Type B pancreatic cell (in vitro differentiated cells): ENCODE results near the gene CACNA1C. TPM values are rescaled to one million over a fixed set of nuclear protein-coding genes. Genes with fewer than 3 reads are reported as not detected.

Experiments
- DNase-seq: peaks from one replicate; pipeline ENCODE4 v3.0.0; 2021; ENCODE audit warnings: mixed read lengths; ENCODE audit not compliant: unreplicated experiment; ENCODE audit errors: extremely low spot score
- H3K27ac Mint-ChIP-seq: 2 replicates; pipeline ENCODE4 v1.8.0; 2021; ENCODE audit warnings: mild to moderate bottlenecking, mixed read lengths
- H3K27me3 Mint-ChIP-seq: 2 replicates; pipeline ENCODE4 v1.8.0; 2021; ENCODE audit warnings: mixed read lengths
- H3K36me3 Mint-ChIP-seq: 2 replicates; pipeline ENCODE4 v1.8.0; 2021; ENCODE audit warnings: mixed read lengths
- H3K4me1 Mint-ChIP-seq: one replicate; pipeline ENCODE4 v1.8.0; 2021; ENCODE audit warnings: mixed read lengths; ENCODE audit not compliant: unreplicated experiment
- H3K4me3 Mint-ChIP-seq: 2 replicates; pipeline ENCODE4 v1.8.0; 2021; ENCODE audit warnings: mild to moderate bottlenecking, mixed read lengths
- H3K9me3 Mint-ChIP-seq: 2 replicates; pipeline ENCODE4 v1.8.0; 2021; ENCODE audit warnings: mixed read lengths
- total RNA-seq: library from RNA; stranded (reverse); gene quantifications from 2 replicates; pipeline ENCODE4 v1.2.1, GENCODE V29; 2021; ENCODE audit warnings: low replicate concordance
- TF ChIP-seq, protein P1 (sequence below): fragments of 200-600 bp; sonication (generic); conservative IDR thresholded peaks from 2 replicates; pipeline ENCODE4 v1.5.0; 2021; ENCODE audit warnings: antibody characterized with exemption, mild to moderate bottlenecking

The CACNA1C gene
- total RNA-seq, 1 donor from 2014 or later: 14.3 TPM

DNA sequence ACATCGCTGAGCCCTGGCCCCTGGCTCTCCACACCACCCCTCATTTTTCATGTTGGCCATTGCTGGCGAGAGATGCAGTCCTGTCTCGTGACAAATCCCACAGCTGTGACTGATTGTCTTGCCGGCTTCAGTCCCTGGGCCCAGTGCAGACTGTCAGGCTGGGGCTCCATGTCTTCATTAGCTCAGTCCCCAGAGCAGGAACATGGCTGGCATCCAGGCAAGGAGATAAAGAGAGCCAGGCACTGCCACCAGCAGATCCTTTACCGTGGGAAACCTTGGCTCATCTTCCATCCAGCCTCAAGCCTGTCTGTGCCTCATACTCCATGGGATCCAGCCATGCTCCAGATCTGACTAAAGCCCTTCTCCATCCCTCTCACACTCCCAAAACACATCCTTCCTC is 457.3 kb downstream of the CACNA1C start:
- Mint-ChIP-seq H3K27ac (no peak overlapping the region), H3K36me3 (peaks cover 16% of the 10 kb centered on the region), H3K4me3 (no peak overlapping the region), H3K9me3 (no peaks in the 10 kb centered on the region), H3K4me1 (peaks cover 11% of the 10 kb centered on the region), H3K27me3 (peaks cover 17% of the 10 kb centered on the region)
- TF ChIP-seq, protein P1, sequence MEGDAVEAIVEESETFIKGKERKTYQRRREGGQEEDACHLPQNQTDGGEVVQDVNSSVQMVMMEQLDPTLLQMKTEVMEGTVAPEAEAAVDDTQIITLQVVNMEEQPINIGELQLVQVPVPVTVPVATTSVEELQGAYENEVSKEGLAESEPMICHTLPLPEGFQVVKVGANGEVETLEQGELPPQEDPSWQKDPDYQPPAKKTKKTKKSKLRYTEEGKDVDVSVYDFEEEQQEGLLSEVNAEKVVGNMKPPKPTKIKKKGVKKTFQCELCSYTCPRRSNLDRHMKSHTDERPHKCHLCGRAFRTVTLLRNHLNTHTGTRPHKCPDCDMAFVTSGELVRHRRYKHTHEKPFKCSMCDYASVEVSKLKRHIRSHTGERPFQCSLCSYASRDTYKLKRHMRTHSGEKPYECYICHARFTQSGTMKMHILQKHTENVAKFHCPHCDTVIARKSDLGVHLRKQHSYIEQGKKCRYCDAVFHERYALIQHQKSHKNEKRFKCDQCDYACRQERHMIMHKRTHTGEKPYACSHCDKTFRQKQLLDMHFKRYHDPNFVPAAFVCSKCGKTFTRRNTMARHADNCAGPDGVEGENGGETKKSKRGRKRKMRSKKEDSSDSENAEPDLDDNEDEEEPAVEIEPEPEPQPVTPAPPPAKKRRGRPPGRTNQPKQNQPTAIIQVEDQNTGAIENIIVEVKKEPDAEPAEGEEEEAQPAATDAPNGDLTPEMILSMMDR: no peak
- no peak for DNase-seq

DNA sequence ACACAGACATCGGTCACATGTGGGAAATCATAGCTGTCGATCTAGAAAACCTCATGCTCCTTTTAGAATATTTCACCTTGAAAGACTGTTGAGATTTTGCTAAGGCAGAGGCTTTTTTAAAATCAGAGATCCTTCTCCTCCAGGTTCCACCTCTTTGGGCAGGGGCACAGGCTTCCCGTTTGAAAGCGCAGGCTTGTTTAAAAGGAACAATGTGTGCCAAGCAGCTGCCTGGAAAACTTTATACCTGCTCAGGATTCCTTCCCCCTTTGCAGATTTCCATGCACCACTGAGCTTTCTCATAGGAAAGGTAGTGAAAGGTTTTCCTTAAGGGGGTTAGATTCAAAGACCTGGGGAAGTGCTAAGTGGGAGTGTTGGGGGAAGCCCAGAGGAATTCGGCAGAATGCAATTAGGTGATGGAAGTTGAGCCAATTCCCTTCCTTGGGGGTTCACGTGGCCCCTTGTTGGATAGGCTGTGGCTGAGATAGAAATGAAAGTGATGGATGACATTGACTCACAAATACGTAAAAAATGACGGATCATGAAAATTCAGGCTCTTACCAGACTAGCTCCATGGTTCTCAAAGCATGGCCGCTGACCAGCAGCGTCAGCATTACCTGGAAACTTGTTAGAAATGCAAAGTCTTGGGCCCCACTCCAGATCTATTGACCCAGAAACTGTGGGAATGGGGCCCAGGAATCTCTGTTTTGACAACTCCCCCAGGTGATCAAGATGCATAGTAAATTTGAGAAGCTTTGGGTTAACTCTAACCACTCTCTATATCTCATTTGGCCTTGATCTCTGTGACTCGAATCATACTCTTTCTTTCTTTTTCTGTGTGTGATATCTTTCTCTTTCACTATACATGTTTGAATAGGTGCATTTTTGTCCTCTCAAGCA is 460.6 kb downstream of the CACNA1C start:
- peaks cover 33% of the 10 kb centered on the region for H3K27me3 Mint-ChIP-seq
- H3K27ac Mint-ChIP-seq: no peak overlapping the region
- H3K4me3 Mint-ChIP-seq: no peak overlapping the region
- H3K9me3 Mint-ChIP-seq: no peaks in the 10 kb centered on the region
- DNase-seq: no peak
- peaks cover 6% of the 10 kb centered on the region for H3K4me1 Mint-ChIP-seq
- H3K36me3 Mint-ChIP-seq: peaks cover 31% of the 10 kb centered on the region
- TF ChIP-seq, protein P1: no peak

DNA sequence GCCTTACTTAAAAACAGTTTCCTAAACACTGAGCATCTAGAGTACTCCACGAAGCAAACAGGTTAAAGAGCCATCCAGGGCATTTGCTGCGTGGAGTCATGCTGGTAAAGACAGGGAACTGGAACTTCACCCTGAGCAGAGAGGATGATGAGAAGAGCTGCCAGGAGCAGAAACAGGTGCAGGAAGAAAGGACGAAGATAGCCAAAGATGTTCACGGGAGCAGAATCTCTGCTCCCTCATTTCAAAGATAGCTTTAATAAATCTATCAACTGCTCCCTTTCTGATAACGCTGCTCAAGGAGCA is 461.2 kb downstream of the CACNA1C start:
- Mint-ChIP-seq H3K36me3 (peaks cover 34% of the 10 kb centered on the region), H3K27ac (no peak overlapping the region), H3K9me3 (no peaks in the 10 kb centered on the region), H3K27me3 (peaks cover 33% of the 10 kb centered on the region), H3K4me1 (peaks cover 6% of the 10 kb centered on the region), H3K4me3 (no peak overlapping the region)
- DNase-seq: no peak
- TF ChIP-seq, protein P1: no peak

DNA sequence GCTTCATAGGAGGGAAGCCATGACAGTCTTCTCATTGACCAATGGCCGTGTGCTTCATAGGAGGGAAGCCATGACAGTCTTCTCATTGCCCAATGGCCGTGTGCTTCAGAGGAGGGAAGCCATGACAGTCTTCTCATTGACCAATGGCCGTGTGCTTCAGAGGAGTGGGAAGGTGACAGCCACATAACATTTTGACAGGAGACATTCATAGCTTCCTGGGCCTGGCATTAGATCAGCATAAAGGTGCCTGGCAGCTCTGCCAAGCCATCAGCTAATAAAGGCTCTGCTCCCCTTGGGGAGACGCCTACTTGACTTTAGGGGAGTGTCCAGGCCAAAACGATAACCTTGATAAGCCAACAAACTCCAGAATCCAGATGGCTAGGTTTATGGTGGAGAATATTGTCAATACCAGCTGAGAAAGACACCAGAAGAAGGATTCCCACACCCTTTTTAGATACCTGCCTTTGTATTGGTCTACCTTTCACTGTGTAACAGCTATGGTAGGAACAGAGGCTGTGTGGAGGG is 468.0 kb downstream of the CACNA1C start:
- no peak overlapping the region for H3K4me3 Mint-ChIP-seq
- no peak for DNase-seq
- H3K27ac Mint-ChIP-seq: no peak overlapping the region
- peaks cover 38% of the 10 kb centered on the region for H3K27me3 Mint-ChIP-seq
- peaks cover 7% of the 10 kb centered on the region for H3K9me3 Mint-ChIP-seq
- H3K36me3 Mint-ChIP-seq: peaks cover 46% of the 10 kb centered on the region
- H3K4me1 Mint-ChIP-seq: no peaks in the 10 kb centered on the region
- TF ChIP-seq, protein P1: no peak

DNA sequence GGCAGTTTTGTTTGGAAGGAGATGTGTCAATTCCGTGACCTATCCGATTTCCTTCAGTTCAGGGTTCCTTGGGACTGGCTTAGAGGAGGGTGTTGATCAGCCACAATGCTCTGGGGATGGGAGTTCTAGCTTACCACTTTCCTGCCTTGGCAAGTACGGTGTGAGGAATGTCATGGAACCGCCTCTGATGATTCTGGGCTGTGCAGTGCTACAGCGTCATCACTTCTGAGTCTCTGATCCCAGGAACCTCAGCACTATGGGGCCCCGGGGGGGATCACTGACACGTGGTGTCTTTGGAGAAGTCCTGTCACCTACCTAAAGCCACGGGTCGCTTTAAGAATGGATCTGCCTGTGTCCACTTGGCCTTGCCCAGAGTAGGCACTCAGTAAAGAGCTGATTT is 470.5 kb downstream of the CACNA1C start:
- peaks cover 23% of the 10 kb centered on the region for H3K27me3 Mint-ChIP-seq
- peaks cover 37% of the 10 kb centered on the region for H3K36me3 Mint-ChIP-seq
- peaks cover 5% of the 10 kb centered on the region for H3K4me1 Mint-ChIP-seq
- no peak overlapping the region for H3K27ac Mint-ChIP-seq
- peaks cover 7% of the 10 kb centered on the region for H3K9me3 Mint-ChIP-seq
- no peak overlapping the region for H3K4me3 Mint-ChIP-seq
- TF ChIP-seq, protein P1: no peak
- DNase-seq: no peak
